C1 segment of cervical spinal cord (tissue), 14 donors: ENCODE data around the gene TMEM8B.

Experiments
- DNase-seq, 14 donors: peaks; one replicate each; lab custom pipeline; 2025; lab: John Stamatoyannopoulos, UW

TMEM8B gene

DNA sequence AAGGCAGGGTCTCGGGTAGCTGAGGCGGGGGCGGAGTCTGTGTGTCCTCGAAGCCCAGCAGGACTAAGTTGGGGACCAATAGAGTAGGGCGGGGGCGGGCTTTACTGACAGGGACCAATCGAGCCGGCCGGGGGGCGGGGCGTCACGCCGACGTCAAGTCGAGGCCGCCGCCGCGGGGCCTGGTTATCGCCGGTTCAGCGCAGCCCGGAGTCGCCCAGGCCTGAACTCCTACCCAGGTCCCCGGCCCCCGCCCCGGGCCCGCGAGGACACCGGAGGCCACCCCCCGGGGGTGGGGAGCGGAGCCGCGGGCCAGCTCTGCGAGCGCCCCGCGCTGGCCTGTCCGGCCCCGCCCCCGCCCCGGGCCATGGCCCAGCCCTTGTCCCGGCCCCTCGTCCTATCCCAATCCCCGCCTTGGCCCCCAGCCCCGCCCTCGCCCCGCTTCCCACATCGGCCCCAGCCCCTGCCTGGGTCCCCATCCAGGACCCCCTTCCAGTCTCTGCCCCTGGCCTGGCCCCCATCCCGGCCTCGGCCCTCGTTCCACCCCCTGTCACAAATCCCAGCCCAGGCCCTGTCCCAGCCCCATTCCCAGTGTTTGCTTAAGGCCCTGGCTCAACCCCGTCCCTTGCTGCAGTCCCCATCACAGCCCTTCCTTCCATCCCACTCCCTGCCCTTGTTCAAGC is at the start of gene TMEM8B:
Gene TMEM8B (plus strand): TSS at position 145 of the 680 bp plus-strand sequence. CDS start 220 bp downstream, at position 365.
- DNase-seq = peak; percentile 64 to 91 (median 84)

- DNase-seq = no peak
Observed at GRCh38 chr9:35781066-35781465, 48.0 kb upstream of the TMEM8B start.

GRCh38 chr9:35783418-35783817 is 45.6 kb upstream of the TMEM8B start:
- no peak for DNase-seq

- no peak for DNase-seq
Observed at GRCh38 chr9:35789541-35789940, 39.5 kb upstream of the TMEM8B start.

GRCh38 chr9:35790025-35790384 is 39.0 kb upstream of the TMEM8B start:
- DNase-seq = no peak

- peak in 11 of 14 donors; percentile 23 to 78 (median 36) for DNase-seq
Observed at GRCh38 chr9:35790385-35791296, 38.4 kb upstream of the TMEM8B start.

- peak in 6 of 14 donors; percentile 18 to 45 (median 43) for DNase-seq
Observed at GRCh38 chr9:35791297-35791921, 37.6 kb upstream of the TMEM8B start, which contains the start of gene NPR2. Gene NPR2 (plus strand): TSS chr9:35791591. CDS start chr9:35792409, 818 bp downstream.

GRCh38 chr9:35792024-35792813 is 36.8 kb upstream of the TMEM8B start:
- peak in 1 of 14 donors; percentile 46 for DNase-seq

DNA sequence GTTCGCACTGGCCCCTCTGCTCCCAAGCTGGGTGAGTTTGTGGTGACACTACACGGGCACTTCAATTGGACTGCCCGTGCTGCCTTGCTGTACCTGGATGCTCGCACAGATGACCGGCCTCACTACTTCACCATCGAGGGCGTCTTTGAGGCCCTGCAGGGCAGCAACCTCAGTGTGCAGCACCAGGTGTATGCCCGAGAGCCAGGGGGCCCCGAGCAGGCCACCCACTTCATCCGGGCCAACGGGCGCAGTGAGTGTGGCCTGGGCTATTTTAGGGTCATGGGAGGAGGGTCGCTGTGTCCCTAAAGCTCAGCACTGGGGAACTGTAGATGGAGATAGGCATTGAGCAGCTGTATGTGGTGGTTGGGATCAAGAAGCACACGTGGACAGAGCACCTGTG is 36.2 kb upstream of the TMEM8B start:
- DNase-seq = peak in 1 of 14 donors; percentile 43

- no peak for DNase-seq
Observed at GRCh38 chr9:35793461-35793860, 35.6 kb upstream of the TMEM8B start.

GRCh38 chr9:35795695-35796094 is 33.3 kb upstream of the TMEM8B start:
- no peak for DNase-seq

DNA sequence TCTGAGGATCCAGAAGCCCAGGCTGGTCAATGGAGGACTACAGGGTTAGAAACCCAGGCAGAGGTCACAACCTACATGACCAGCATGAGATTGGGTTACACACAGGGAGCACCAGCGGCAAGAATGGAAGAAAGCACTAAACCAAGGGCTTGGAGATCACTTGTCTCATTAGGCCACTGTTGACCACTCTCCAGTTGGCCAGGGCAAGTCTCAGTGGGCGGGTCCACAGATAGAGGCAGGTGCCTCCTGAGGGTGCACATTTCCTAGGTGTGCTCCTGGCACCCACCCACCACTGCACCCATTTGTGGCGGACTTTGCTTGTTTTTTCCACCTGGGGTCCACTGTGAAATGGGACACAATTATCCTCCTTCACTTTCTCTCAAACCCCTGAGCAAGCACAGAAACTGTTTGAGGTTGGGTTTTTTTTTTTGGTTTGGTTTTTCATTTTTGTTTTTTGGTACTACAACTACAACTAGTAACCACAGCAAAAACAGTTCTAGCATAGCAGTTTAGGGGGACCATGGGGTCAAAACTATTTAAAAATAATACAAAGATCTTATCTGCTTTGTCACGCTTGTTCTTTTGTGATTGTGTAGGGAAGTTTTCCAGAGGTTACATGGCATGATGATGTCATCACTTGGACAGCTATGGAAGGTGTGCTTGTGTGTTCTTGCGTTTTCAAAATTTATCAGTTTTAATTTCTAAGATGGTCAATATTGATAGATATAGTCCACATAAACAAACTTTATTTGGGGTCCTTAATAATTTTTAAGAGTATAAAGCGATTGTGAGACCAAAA is 31.5 kb upstream of the TMEM8B start:
- no peak for DNase-seq

- no peak for DNase-seq
Observed at GRCh38 chr9:35798658-35799374, 30.2 kb upstream of the TMEM8B start.

DNA sequence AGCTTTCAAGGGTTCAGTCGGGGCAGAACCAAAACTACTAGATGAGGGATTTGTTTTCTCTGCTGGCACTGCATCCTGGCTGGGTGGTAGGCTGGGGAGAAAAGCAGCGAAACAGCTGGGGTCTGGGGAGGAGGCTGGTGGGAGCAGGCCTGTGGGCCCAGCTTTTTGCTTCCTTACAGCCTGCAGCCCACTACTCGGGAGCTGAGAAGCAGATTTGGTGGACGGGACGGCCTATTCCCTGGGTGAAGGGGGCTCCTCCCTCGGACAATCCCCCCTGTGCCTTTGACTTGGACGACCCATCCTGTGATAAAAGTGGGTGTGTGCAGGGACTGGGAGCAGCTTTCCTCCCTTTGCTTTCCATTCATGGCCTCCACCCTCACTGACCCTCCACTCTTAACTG is 28.5 kb upstream of the TMEM8B start:
- no peak for DNase-seq

DNA sequence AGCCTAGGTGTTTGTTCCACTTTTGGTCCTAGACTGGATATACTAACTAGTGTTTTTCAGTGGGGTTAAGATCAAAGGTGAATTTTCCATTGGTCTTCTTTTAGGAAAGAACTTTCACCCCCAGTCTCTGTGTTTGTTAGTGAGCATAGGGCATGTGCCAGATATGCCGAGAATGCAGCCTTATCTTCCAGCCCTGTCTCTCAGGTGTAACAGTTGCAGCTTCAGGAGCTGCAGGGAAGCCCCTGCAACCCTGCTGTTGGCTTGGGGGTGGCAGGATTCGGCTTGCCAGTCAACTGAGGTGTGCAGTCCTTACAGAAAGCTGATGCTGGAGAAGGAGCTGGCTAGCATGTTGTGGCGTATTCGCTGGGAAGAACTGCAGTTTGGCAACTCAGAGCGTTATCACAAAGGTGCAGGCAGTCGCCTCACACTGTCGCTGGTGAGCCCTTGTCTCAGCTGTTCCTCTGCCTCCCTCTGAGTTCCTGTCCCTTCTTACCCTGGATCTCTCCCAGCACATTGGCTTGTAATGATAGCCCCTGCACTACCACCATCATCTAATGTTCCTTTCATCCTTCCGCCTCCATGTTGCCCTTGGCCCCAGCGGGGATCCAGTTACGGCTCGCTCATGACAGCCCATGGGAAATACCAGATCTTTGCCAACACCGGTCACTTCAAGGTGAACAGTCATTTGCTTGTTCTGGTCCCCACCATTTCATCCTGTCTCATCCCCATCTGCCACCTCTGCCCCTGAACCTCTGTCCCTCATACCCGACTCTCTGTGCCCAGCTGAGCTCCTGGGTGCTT is 27.5 kb upstream of the TMEM8B start:
- no peak for DNase-seq

DNA sequence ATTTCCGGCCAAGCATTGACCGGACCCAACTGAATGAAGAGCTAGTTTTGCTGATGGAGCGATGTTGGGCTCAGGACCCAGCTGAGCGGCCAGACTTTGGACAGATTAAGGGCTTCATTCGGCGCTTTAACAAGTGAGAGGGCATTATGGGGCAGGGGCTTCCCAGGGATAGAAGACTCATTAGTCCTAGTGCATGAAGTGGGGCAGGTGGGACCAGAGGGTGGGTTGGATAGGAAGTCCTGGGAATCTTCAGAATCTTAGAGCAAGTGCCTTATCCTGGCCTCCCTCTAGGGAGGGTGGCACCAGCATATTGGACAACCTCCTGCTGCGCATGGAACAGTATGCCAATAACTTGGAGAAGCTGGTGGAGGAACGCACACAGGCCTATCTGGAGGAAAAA is 22.9 kb upstream of the TMEM8B start:
- DNase-seq = no peak

- DNase-seq = no peak
Observed at GRCh38 chr9:35808433-35808832, 20.6 kb upstream of the TMEM8B start.

- no peak for DNase-seq
Observed at GRCh38 chr9:35810122-35810521, 18.9 kb upstream of the TMEM8B start.
